Lower lobe of right lung (tissue), 2 donors: ENCODE measurements around the gene DIP2B. TPM values are rescaled to one million over a fixed set of nuclear protein-coding genes. Genes with fewer than 3 reads are reported as not detected.

Experiments used
- ATAC-seq, 2 donors: fragments of 200-7000 bp; cut with Tn5 transposase; one replicate each; pipeline ENCODE4 v1.9.1; 2020 to 2022; ENCODE audit warnings: mild to moderate bottlenecking in 2 of 2, moderate library complexity in 2 of 2
- DNase-seq: peaks from one replicate; pipeline ENCODE4 v3.0.0-alpha.2; 2020
- H3K27ac ChIP-seq: fragments of 200-600 bp; one replicate; pipeline ENCODE4 v1.8.0; 2022
- H3K27me3 ChIP-seq: fragments of 200-600 bp; one replicate; pipeline ENCODE4 v1.8.0; 2022; ENCODE audit warnings: low read depth
- H3K36me3 ChIP-seq: fragments of 200-600 bp; one replicate; pipeline ENCODE4 v1.8.0; 2022; ENCODE audit warnings: mild to moderate bottlenecking
- H3K4me1 ChIP-seq: fragments of 200-600 bp; one replicate; pipeline ENCODE4 v1.8.0; 2022
- H3K4me3 ChIP-seq: fragments of 200-600 bp; one replicate; pipeline ENCODE4 v1.8.0; 2022; ENCODE audit warnings: mild to moderate bottlenecking
- H3K9me3 ChIP-seq: fragments of 200-600 bp; one replicate; pipeline ENCODE4 v1.8.0; 2022
- CTCF ChIP-seq: fragments of 200-600 bp; IDR thresholded peaks from one replicate; pipeline ENCODE4 v1.8.0; 2022; ENCODE audit warnings: antibody characterized with exemption, mild to moderate bottlenecking
- intact Hi-C: fragments of 100-400 bp; cut with DNase I; formaldehyde crosslinking; loops from one replicate; pipeline ENCODE4 v1.11.0; 2022
- total RNA-seq: library from RNA; stranded (reverse); fragmentation: NEBNext Ultra II Directional; extraction: Animal tissue kit (Norgen Biotek cat#: 25700); gene quantifications from one replicate; pipeline ENCODE4 v1.2.1, GENCODE V29; 2021
- donor health status: DM: no; HTN: yes; CAD: no; lungs with severe emphysema.

DIP2B gene
- total RNA-seq, 1 donor from 2014 or later, result 32.8 TPM

GRCh38 chr12:50689437-50689836, 184.7 kb downstream of the DIP2B start:
- intact Hi-C loops, result no loop called here
- no peak overlapping the region for H3K4me3 ChIP-seq
- no peaks in the 10 kb centered on the region for H3K27me3 ChIP-seq
- H3K4me1 ChIP-seq, result no peaks in the 10 kb centered on the region
- no peak for ATAC-seq
- no peak overlapping the region for H3K27ac ChIP-seq
- no peak for TF ChIP-seq CTCF
- no peaks in the 10 kb centered on the region for H3K9me3 ChIP-seq
- DNase-seq, result no peak
- H3K36me3 ChIP-seq, result peaks cover 93% of the 10 kb centered on the region

GRCh38 chr12:50690925-50691324, 186.1 kb downstream of the DIP2B start:
- Histone ChIP-seq H3K9me3 (no peaks in the 10 kb centered on the region), H3K4me1 (no peaks in the 10 kb centered on the region), H3K27ac (no peak overlapping the region), H3K4me3 (no peak overlapping the region), H3K27me3 (no peaks in the 10 kb centered on the region), H3K36me3 (peaks cover 93% of the 10 kb centered on the region)
- DNase-seq (no peak), ATAC-seq (no peak)
- intact Hi-C loops, result no loop called here
- no peak for TF ChIP-seq CTCF

GRCh38 chr12:50695961-50696360, 191.2 kb downstream of the DIP2B start:
- no peak for ATAC-seq
- H3K4me1 ChIP-seq, result no peaks in the 10 kb centered on the region
- H3K9me3 ChIP-seq, result no peaks in the 10 kb centered on the region
- no peak overlapping the region for H3K27ac ChIP-seq
- H3K27me3 ChIP-seq, result no peaks in the 10 kb centered on the region
- peaks cover 96% of the 10 kb centered on the region for H3K36me3 ChIP-seq
- no peak for TF ChIP-seq CTCF
- intact Hi-C loops, result no loop called here
- DNase-seq, result no peak
- H3K4me3 ChIP-seq, result no peak overlapping the region

GRCh38 chr12:50696931-50697330, 192.1 kb downstream of the DIP2B start:
- Histone ChIP-seq H3K4me1 (no peaks in the 10 kb centered on the region), H3K4me3 (no peak overlapping the region), H3K27me3 (no peaks in the 10 kb centered on the region), H3K36me3 (peaks cover 96% of the 10 kb centered on the region), H3K27ac (no peak overlapping the region), H3K9me3 (no peaks in the 10 kb centered on the region)
- intact Hi-C loops, result no loop called here
- no peak for ATAC-seq
- TF ChIP-seq CTCF, result no peak
- DNase-seq, result no peak

- H3K27ac ChIP-seq, result no peak overlapping the region
- no peaks in the 10 kb centered on the region for H3K27me3 ChIP-seq
- intact Hi-C loops, result no loop called here
- no peak for TF ChIP-seq CTCF
- no peak overlapping the region for H3K4me3 ChIP-seq
- DNase-seq (no peak), ATAC-seq (no peak)
- H3K4me1 ChIP-seq, result no peaks in the 10 kb centered on the region
- H3K9me3 ChIP-seq, result no peaks in the 10 kb centered on the region
- H3K36me3 ChIP-seq, result peaks cover 98% of the 10 kb centered on the region
These were observed 194.4 kb downstream of the DIP2B start for GRCh38 chr12:50699154-50699553.

- intact Hi-C loops, result no loop called here
These were observed 195.2 kb downstream of the DIP2B start for GRCh38 chr12:50699940-50700339.

More at GRCh38 chr12:50699940-50700339, 195.2 kb downstream of the DIP2B start:
- H3K4me1 ChIP-seq, result no peaks in the 10 kb centered on the region
- H3K27me3 ChIP-seq, result no peaks in the 10 kb centered on the region
- H3K4me3 ChIP-seq, result no peak overlapping the region
- no peak overlapping the region for H3K27ac ChIP-seq
- no peaks in the 10 kb centered on the region for H3K9me3 ChIP-seq
- ATAC-seq (no peak), DNase-seq (no peak)
- TF ChIP-seq CTCF, result no peak
- H3K36me3 ChIP-seq, result peaks cover 100% of the 10 kb centered on the region
